Endothelial cell of umbilical vein (primary cell): ENCODE data around the gene DDIT3. TPM values are rescaled to one million over a fixed set of nuclear protein-coding genes. Genes with fewer than 3 reads are reported as not detected.

Source experiments
- BruUV-seq: library from RNA; stranded (reverse); fragments of 400-500 nt; replicated peaks from 2 replicates; lab custom pipeline; 2021; lab: Mats Ljungman, UMichigan
- CTCF ChIA-PET: fragments of 300-600, 350-600 bp; sonication (Branson Sonifier 250); formaldehyde crosslinking; loops from one replicate; lab custom pipeline; 2021; ENCODE audit warnings: antibody characterized with exemption, inconsistent platforms; lab: Charles Lee
- POLR2A ChIA-PET: fragments of 300-600, 350-600 bp; sonication (Branson Sonifier 250); formaldehyde crosslinking; loops from one replicate; lab custom pipeline; 2021; ENCODE audit warnings: antibody characterized with exemption, inconsistent platforms; lab: Charles Lee
- DNase-seq: peaks from one replicate; pipeline ENCODE4 v3.0.0-alpha.2; 2011; ENCODE audit warnings: low read depth, low spot score
- FAIRE-seq: peaks from 2 replicates; lab custom pipeline; 2011; peaks lifted over from hg19 to GRCh38; lab: Jason Lieb, UNC
- H2AFZ ChIP-seq: 2 replicates; pipeline ENCODE4 v1.6.0; 2012; ENCODE audit warnings: low read depth, low read length, control low read depth, inconsistent platforms
- H3K27ac ChIP-seq: 2 replicates; pipeline ENCODE4 v1.5.1; 2011; ENCODE audit warnings: low read depth, mild to moderate bottlenecking, control low read depth, low read length, moderate library complexity; ENCODE audit not compliant: insufficient read depth
- H3K27me3 ChIP-seq, 2 experiments: 2 replicates each; pipeline versions ENCODE4 v1.6.0 to v1.6.1; 2011; ENCODE audit warnings: low read length in 2 of 2, mixed read lengths in 1 of 2; ENCODE audit not compliant: control insufficient read depth in 2 of 2, insufficient read depth in 2 of 2
- H3K36me3 ChIP-seq, 2 experiments: 2 replicates in 1 of 2; 3 replicates in 1 of 2; pipeline ENCODE4 v1.5.1; 2011; ENCODE audit warnings: low read length in 2 of 2, mild to moderate bottlenecking in 1 of 2, moderate library complexity in 1 of 2; ENCODE audit not compliant: control insufficient read depth in 2 of 2, insufficient read depth in 2 of 2; ENCODE audit errors: extremely low read depth in 1 of 2
- H3K4me1 ChIP-seq: 3 replicates; pipeline ENCODE4 v1.5.1; 2011; ENCODE audit warnings: mild to moderate bottlenecking, low read length; ENCODE audit not compliant: control insufficient read depth, insufficient read depth; ENCODE audit errors: extremely low read depth
- H3K4me2 ChIP-seq: 2 replicates; pipeline ENCODE4 v1.6.1; 2011; ENCODE audit warnings: low read length, control low read depth, mixed read lengths; ENCODE audit not compliant: insufficient read depth
- H3K4me3 ChIP-seq, 3 experiments: fragments of 200-600 bp in 1 of 3; sonication (generic), shearing (Covaris generic) in 1 of 3; replicated peaks in 1 of 3; 2 replicates each; pipeline ENCODE4 v1.5.1; 2011 to 2016; ENCODE audit warnings: control low read depth in 3 of 3, low read length in 3 of 3, mild to moderate bottlenecking in 2 of 3, inconsistent platforms in 1 of 3, low read depth in 1 of 3, moderate library complexity in 1 of 3; ENCODE audit not compliant: insufficient read depth in 1 of 3
- H3K79me2 ChIP-seq: 2 replicates; pipeline ENCODE4 v1.6.0; 2012; ENCODE audit warnings: low read length, inconsistent platforms; ENCODE audit not compliant: control insufficient read depth, insufficient read depth
- H3K9ac ChIP-seq: replicated peaks from 2 replicates; pipeline ENCODE3; 2011; ENCODE audit warnings: low read length, control low read depth; ENCODE audit not compliant: insufficient read depth; ENCODE audit errors: extremely low read depth
- H3K9me1 ChIP-seq: replicated peaks from 3 replicates; pipeline ENCODE4 v1.6.0; 2011; ENCODE audit warnings: mild to moderate bottlenecking, low read length; ENCODE audit not compliant: control insufficient read depth, insufficient read depth; ENCODE audit errors: extremely low read depth
- H3K9me3 ChIP-seq: replicated peaks from 2 replicates; pipeline ENCODE4 v1.5.1; 2012; ENCODE audit warnings: low read length, inconsistent platforms; ENCODE audit not compliant: control insufficient read depth, insufficient read depth
- H4K20me1 ChIP-seq: replicated peaks from 2 replicates; pipeline ENCODE3; 2011; ENCODE audit warnings: mild to moderate bottlenecking, low read length; ENCODE audit not compliant: control insufficient read depth, insufficient read depth; ENCODE audit errors: extremely low read depth
- EZH2 ChIP-seq: IDR thresholded peaks from 2 replicates; pipeline ENCODE4 v1.6.1; 2012; ENCODE audit warnings: borderline replicate concordance, low read depth, mild to moderate bottlenecking, moderate library complexity, low read length, inconsistent platforms; ENCODE audit not compliant: severe bottlenecking
- FOS ChIP-seq: IDR thresholded peaks from 2 replicates; pipeline ENCODE4 v1.6.1; 2011; ENCODE audit warnings: mild to moderate bottlenecking, low read length, moderate library complexity, borderline replicate concordance; ENCODE audit not compliant: insufficient read depth
- GATA2 ChIP-seq: IDR thresholded peaks from 2 replicates; pipeline ENCODE4 v1.7.0; 2011; ENCODE audit warnings: low read depth, mild to moderate bottlenecking, moderate library complexity, mixed read lengths, low read length; ENCODE audit not compliant: insufficient read length, insufficient read depth
- JUN ChIP-seq: IDR thresholded peaks from 2 replicates; pipeline ENCODE4 v1.6.1; 2011; ENCODE audit warnings: borderline replicate concordance, low read depth; ENCODE audit not compliant: insufficient read length, insufficient read depth
- MYC ChIP-seq: IDR thresholded peaks from one replicate; pipeline ENCODE4 v1.6.1; 2011; ENCODE audit warnings: mild to moderate bottlenecking, low read depth, low read length
- POLR2A ChIP-seq: IDR thresholded peaks from 2 replicates; pipeline ENCODE4 v1.6.1; 2012; ENCODE audit warnings: low read depth, mild to moderate bottlenecking, control low read depth, low read length
- POLR2AphosphoS5 ChIP-seq: IDR thresholded peaks from 2 replicates; pipeline ENCODE4 v1.6.1; 2012; ENCODE audit warnings: low read depth, mild to moderate bottlenecking, control low read depth, low read length, moderate library complexity; ENCODE audit not compliant: insufficient read depth
- dilution Hi-C: fragments of 300-500 bp; cut with MboI; formaldehyde crosslinking; loops from one replicate; pipeline ENCODE4 v1.15.0; 2019; ENCODE audit warnings: low sequenced_read_pairs; ENCODE audit not compliant: extremely low pct_ligation_motif_present
- intact Hi-C: fragments of 100-400 bp; cut with micrococcal nuclease; formaldehyde crosslinking; loops from one replicate; pipeline ENCODE4 v1.10.0; 2022
- polyA plus RNA-seq, 4 experiments: library from polyadenylated mRNA; depleted of rRNA in 3 of 4; stranded (reverse) in 3 of 4; unstranded in 1 of 4; fragments of >200 nt; gene quantifications; 2 replicates each; pipeline versions ENCODE4 v1.2.1 to v1.2.3, GENCODE V29; 2011 to 2012; ENCODE audit warnings: missing spikeins in 1 of 4
- total RNA-seq: library from RNA; stranded (reverse); gene quantifications from 2 replicates; pipeline ENCODE4 v1.2.3, GENCODE V29; 2021
- TF ChIP-seq, protein P1 (sequence below): IDR thresholded peaks from 2 replicates; pipeline ENCODE4 v1.6.1; 2011; ENCODE audit not compliant: insufficient read depth, insufficient read length
- TF ChIP-seq, protein P2 (sequence below), 2 donors: IDR thresholded peaks; 1 replicate in 1 of 2; 2 replicates in 1 of 2; pipeline ENCODE4 v1.5.1; 2011; ENCODE audit warnings: low read length in 2 of 2, mild to moderate bottlenecking in 2 of 2, moderate library complexity in 2 of 2, control low read depth in 1 of 2, inconsistent platforms in 1 of 2, low read depth in 1 of 2; ENCODE audit not compliant: insufficient read depth in 1 of 2; ENCODE audit errors: extremely low read depth in 1 of 2

DDIT3 gene
- total and polyA plus RNA-seq, 2 donors (not counting 3 experiments of a cell fraction or from before 2014, with no cell fraction given), result 13.7 to 22.0 TPM

DNA sequence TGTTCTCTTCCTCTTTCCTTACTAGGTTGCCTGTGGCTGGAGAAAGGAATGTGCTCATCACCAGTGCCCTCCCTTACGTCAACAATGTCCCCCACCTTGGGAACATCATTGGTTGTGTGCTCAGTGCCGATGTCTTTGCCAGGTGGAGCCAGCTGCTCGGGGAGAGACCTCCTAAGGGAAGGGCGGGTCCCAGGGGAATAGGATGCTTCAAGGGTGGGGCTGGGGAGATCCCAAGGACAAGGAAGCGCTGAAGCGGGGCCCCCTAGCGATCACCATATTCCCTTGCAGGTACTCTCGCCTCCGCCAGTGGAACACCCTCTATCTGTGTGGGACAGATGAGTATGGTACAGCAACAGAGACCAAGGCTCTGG, 22.2 kb downstream of the DDIT3 start:
- no TSS peak for BruUV-seq
- Histone ChIP-seq H3K4me3 (no peak overlapping the region), H3K27ac (no peak overlapping the region), H3K79me2 (no peaks in the 10 kb centered on the region), H3K36me3 (peaks cover 24 to 28% of the 10 kb centered on the region in 2 experiments), H3K27me3 (no peaks in the 10 kb centered on the region), H3K4me2 (no peak overlapping the region), H3K9ac (no peak overlapping the region), H3K9me1 (no peaks in the 10 kb centered on the region), H3K4me1 (no peaks in the 10 kb centered on the region), H3K9me3 (no peaks in the 10 kb centered on the region), H2AFZ (no peak overlapping the region), H4K20me1 (no peaks in the 10 kb centered on the region)
- dilution Hi-C loops (no loop called here), intact Hi-C loops (no loop called here)
- ChIA-PET POLR2A (no interaction called here), CTCF (no interaction called here)
- FAIRE-seq (no peak), DNase-seq (no peak)
- no peak for TF ChIP-seq JUN
- TF ChIP-seq, protein P1, sequence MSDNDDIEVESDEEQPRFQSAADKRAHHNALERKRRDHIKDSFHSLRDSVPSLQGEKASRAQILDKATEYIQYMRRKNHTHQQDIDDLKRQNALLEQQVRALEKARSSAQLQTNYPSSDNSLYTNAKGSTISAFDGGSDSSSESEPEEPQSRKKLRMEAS, result no peak
- TF ChIP-seq FOS, result no peak
- no peak for TF ChIP-seq POLR2AphosphoS5
- TF ChIP-seq, protein P2, sequence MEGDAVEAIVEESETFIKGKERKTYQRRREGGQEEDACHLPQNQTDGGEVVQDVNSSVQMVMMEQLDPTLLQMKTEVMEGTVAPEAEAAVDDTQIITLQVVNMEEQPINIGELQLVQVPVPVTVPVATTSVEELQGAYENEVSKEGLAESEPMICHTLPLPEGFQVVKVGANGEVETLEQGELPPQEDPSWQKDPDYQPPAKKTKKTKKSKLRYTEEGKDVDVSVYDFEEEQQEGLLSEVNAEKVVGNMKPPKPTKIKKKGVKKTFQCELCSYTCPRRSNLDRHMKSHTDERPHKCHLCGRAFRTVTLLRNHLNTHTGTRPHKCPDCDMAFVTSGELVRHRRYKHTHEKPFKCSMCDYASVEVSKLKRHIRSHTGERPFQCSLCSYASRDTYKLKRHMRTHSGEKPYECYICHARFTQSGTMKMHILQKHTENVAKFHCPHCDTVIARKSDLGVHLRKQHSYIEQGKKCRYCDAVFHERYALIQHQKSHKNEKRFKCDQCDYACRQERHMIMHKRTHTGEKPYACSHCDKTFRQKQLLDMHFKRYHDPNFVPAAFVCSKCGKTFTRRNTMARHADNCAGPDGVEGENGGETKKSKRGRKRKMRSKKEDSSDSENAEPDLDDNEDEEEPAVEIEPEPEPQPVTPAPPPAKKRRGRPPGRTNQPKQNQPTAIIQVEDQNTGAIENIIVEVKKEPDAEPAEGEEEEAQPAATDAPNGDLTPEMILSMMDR (IDR thresholded peaks at IDR 0.05; ENCODE audit: extremely low read depth in 1 of 2, insufficient read depth in 1 of 2, low read depth in 1 of 2, low read length in 2 of 2), result no peak
- no peak for TF ChIP-seq EZH2
- TF ChIP-seq MYC, result no peak
- no peak for TF ChIP-seq POLR2A
- no peak for TF ChIP-seq GATA2
